SK-N-MC (cell line): ENCODE results near the gene PLA2G4F.

Experiments used
- EZH2 ChIP-seq: fragments of 200-600 bp; sonication (generic); IDR thresholded peaks from one replicate; pipeline ENCODE4 v1.6.1; 2017; ENCODE audit warnings: antibody characterized with exemption
- FOXP2 ChIP-seq: optimal IDR thresholded peaks from 2 replicates; pipeline ENCODE3; 2011; ENCODE audit warnings: mild to moderate bottlenecking, moderate library complexity; ENCODE audit not compliant: insufficient read depth; ENCODE audit errors: extremely low read length, control extremely low read depth
- POLR2AphosphoS5 ChIP-seq: IDR thresholded peaks from 2 replicates; pipeline ENCODE4 v1.6.1; 2012; ENCODE audit warnings: mild to moderate bottlenecking, low read depth, low read length, borderline replicate concordance

DNA sequence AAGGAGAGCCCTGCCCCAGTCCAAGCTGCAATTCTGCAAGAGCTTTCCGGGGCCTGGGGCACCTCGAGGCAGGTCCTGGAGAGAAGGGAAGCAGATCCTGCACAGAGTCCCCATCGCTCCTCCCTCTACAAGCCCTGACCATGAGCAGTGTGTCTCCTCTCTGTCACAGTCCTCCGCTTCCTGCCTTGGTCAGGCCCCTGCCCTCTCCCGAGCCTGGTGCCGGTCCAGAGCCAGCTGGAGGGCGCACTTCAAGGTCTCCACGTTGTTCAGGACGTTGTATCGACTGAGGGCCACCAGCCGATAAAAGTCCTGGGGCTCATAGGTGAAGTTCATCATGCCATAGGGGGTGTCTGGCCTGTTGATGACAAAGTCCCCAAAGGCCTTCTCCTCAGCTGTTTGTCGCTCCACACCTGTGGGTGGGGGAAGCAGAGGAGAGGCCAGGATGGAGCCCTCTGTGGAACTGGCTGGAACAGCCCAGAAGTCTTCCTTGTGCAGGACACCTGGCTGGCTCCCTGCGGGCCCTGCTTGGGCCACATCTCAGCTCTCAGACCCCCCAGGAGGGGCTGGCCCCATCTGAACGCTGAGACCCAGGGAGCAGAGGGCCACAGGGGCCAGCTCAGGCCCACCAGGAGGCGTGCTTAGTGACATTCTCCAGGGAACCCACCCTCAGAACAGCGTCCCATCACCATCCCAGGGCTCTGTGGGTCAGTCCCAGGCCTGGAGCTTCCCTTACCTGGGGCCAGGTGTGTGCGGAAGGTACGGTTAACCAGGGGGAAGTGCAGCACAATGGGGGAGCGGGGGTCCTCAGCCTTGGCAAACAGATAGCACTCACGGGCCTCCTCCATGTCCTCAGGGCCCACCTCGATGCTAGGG, 14.4 kb downstream of the PLA2G4F start:
- TF ChIP-seq EZH2 (no peak), POLR2AphosphoS5 (no peak), FOXP2 (no peak)
